Measurements from ENCODE around the gene BMP5.
A peak's percentile ranks its signal among the peaks of the same experiment; 100 is the strongest.

Gene BMP5

DNA sequence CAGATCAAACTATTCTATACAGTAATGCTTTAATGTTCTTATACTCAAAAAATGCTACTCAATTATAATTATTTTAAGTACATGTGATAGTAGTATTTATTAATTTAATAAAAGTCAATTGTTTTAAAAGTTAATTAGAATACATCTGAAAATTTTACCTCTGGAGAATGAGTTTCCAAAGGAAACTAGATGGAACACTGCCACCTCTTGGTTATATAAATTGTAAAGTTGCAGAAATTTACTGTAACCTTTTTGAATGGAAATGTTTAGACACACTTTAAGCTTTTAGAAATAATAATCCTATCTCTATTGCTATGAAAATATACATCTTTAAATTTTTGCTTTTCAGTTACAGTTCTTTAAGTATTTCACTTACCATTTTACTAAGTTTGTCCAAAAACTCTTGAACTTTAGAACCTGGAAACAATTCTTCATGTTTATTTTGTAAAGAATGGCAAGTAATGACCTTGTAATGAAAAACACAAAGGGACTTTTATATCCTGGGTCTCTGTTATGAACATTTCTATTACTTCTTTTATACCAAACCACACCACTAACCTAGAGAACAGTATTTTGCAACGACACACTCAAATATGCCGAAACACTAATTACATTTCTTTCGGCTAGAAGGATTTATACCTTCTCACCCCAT is 10.9 kb upstream of the BMP5 start:
- Histone ChIP-seq H3K36me3 (ENCODE audit: control insufficient read depth, insufficient read depth, low read length) (no peaks in the 10 kb centered on the region), H3K4me3 (replicated peaks; ENCODE audit: low read depth, low read length) (no peak overlapping the region), H3K27me3 (replicated peaks; ENCODE audit: control insufficient read depth, insufficient read depth, low read length) (no peaks in the 10 kb centered on the region)
- TF ChIP-seq, protein P1, sequence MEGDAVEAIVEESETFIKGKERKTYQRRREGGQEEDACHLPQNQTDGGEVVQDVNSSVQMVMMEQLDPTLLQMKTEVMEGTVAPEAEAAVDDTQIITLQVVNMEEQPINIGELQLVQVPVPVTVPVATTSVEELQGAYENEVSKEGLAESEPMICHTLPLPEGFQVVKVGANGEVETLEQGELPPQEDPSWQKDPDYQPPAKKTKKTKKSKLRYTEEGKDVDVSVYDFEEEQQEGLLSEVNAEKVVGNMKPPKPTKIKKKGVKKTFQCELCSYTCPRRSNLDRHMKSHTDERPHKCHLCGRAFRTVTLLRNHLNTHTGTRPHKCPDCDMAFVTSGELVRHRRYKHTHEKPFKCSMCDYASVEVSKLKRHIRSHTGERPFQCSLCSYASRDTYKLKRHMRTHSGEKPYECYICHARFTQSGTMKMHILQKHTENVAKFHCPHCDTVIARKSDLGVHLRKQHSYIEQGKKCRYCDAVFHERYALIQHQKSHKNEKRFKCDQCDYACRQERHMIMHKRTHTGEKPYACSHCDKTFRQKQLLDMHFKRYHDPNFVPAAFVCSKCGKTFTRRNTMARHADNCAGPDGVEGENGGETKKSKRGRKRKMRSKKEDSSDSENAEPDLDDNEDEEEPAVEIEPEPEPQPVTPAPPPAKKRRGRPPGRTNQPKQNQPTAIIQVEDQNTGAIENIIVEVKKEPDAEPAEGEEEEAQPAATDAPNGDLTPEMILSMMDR (IDR thresholded peaks at IDR 0.05; ENCODE audit: insufficient read depth, low read length, poor library complexity, severe bottlenecking) = peak; percentile 18
- no peak for DNase-seq (ENCODE audit: extremely low read depth, insufficient read length)

DNA sequence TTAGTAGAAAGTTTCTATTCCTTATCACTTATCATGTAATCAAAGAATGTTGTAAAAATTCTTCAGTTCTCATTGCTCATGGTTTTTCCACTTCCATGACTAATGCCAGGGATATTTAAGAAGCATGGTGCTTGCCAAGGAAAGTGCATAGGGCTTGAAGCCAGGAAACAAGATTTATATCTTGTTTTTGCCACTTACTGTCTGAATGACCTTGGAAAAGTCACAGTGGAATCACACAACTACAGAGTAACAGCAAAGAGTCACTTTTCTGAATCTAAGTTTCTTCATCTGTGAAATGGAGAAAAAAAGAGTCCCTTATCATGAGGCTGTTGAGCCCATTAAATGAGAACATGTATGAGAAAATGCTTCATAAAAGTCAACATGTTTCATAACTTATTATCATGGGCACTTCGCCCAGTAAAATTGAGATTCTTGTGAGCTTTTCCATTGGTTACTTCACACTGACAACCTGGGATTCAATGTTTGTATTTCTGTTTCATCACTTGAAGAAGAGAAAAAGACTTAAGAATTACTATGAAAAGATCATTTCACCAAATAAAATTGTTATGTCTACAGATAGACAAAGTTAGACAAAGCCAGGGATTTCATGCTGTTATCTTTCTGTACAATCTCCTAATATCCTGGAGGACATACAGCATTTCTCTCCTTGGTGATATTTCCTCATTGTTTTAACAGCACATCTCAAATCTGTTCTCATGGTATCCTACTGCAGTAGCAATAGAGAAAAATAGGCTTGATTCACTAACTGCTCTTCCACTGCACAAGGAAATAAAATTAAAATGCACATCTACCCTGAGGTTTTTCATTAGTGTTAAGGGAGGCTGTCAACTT is 7.6 kb upstream of the BMP5 start:
- DNase-seq (ENCODE audit: extremely low read depth, insufficient read length) = no peak
- no peaks in the 10 kb centered on the region for H3K27me3 ChIP-seq (replicated peaks; ENCODE audit: control insufficient read depth, insufficient read depth, low read length)
- H3K4me3 ChIP-seq (replicated peaks; ENCODE audit: low read depth, low read length) = no peak overlapping the region
- no peaks in the 10 kb centered on the region for H3K36me3 ChIP-seq (ENCODE audit: control insufficient read depth, insufficient read depth, low read length)
- TF ChIP-seq, protein P1 (IDR thresholded peaks at IDR 0.05; ENCODE audit: insufficient read depth, low read length, poor library complexity, severe bottlenecking) = no peak

GRCh38 chr6:55877283-55877682 is 1.9 kb upstream of the BMP5 start:
- Histone ChIP-seq H3K4me3 (replicated peaks; ENCODE audit: low read depth, low read length) (no peak overlapping the region), H3K36me3 (ENCODE audit: control insufficient read depth, insufficient read depth, low read length) (no peaks in the 10 kb centered on the region), H3K27me3 (replicated peaks; ENCODE audit: control insufficient read depth, insufficient read depth, low read length) (no peaks in the 10 kb centered on the region)
- TF ChIP-seq, protein P1 (IDR thresholded peaks at IDR 0.05; ENCODE audit: insufficient read depth, low read length, poor library complexity, severe bottlenecking) = no peak
- DNase-seq (ENCODE audit: extremely low read depth, insufficient read length) = no peak

GRCh38 chr6:55874316-55874715 is 1.1 kb downstream of the BMP5 start:
- no peaks in the 10 kb centered on the region for H3K36me3 ChIP-seq (ENCODE audit: control insufficient read depth, insufficient read depth, low read length)
- no peak for DNase-seq (ENCODE audit: extremely low read depth, insufficient read length)
- no peaks in the 10 kb centered on the region for H3K27me3 ChIP-seq (replicated peaks; ENCODE audit: control insufficient read depth, insufficient read depth, low read length)
- TF ChIP-seq, protein P1 (IDR thresholded peaks at IDR 0.05; ENCODE audit: insufficient read depth, low read length, poor library complexity, severe bottlenecking) = no peak
- no peak overlapping the region for H3K4me3 ChIP-seq (replicated peaks; ENCODE audit: low read depth, low read length)

GRCh38 chr6:55872866-55873265 is 2.5 kb downstream of the BMP5 start:
- no peak for DNase-seq (ENCODE audit: extremely low read depth, insufficient read length)
- Histone ChIP-seq H3K27me3 (replicated peaks; ENCODE audit: control insufficient read depth, insufficient read depth, low read length) (no peaks in the 10 kb centered on the region), H3K36me3 (ENCODE audit: control insufficient read depth, insufficient read depth, low read length) (no peaks in the 10 kb centered on the region), H3K4me3 (replicated peaks; ENCODE audit: low read depth, low read length) (no peak overlapping the region)
- TF ChIP-seq, protein P1 (IDR thresholded peaks at IDR 0.05; ENCODE audit: insufficient read depth, low read length, poor library complexity, severe bottlenecking) = no peak
